ENCODE results near the gene SLC22A16.

The SLC22A16 gene, protein sequence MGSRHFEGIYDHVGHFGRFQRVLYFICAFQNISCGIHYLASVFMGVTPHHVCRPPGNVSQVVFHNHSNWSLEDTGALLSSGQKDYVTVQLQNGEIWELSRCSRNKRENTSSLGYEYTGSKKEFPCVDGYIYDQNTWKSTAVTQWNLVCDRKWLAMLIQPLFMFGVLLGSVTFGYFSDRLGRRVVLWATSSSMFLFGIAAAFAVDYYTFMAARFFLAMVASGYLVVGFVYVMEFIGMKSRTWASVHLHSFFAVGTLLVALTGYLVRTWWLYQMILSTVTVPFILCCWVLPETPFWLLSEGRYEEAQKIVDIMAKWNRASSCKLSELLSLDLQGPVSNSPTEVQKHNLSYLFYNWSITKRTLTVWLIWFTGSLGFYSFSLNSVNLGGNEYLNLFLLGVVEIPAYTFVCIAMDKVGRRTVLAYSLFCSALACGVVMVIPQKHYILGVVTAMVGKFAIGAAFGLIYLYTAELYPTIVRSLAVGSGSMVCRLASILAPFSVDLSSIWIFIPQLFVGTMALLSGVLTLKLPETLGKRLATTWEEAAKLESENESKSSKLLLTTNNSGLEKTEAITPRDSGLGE

DNA sequence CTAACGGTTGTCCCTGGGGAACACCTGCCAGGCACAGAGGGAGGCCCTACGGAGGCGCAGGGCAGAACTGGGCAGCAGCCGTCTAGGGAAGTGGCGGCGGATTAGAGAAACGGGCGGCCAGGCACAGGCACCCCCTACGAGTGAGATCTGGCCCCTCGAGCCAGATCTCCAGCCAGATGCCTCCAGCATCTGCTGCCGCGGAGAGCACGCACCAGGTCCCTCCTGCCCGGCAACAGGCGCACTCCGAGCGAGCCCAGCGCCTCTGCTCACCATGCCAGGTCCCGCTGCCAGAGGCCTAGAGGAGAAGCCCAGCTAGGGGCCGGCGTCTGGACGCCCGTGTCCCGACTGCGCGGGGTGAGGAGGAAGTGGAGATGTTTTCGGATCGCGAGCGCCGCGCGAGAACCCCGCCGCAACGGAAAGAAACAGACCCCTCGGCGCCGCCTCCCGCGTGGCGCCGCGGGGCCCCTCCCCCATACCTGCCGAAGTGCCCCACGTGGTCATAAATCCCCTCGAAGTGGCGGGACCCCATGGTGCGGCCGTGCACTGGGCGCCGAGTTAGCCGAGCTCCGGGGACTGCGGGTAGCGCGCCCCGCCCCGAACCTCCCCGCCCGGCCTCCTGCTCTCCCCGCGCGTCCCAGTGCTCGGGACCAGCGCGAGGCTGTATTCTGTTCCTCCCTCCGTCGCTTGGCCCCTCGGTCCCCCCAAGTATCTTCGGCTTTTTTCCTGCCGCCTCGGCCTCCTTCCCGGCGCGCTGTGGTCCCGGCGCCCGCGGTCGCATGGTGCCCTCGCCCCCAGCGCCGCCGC, at the start of gene SLC22A16:
SLC22A16 (minus strand) TSS at position 568 of the 804 bp plus-strand sequence; CDS start at position 529, 39 bp downstream.
- Histone ChIP-seq H3K36me3 (replicated peaks) (no peaks in the 10 kb centered on the region), H3K27me3 (replicated peaks) (peaks cover 13% of the 10 kb centered on the region), H3K4me3 (ENCODE audit: low read depth, low read length) (peak within 1 kb of the TSS; percentile 43), H3K27ac (no peak within 1 kb of the TSS)
- TF ChIP-seq, protein P1, sequence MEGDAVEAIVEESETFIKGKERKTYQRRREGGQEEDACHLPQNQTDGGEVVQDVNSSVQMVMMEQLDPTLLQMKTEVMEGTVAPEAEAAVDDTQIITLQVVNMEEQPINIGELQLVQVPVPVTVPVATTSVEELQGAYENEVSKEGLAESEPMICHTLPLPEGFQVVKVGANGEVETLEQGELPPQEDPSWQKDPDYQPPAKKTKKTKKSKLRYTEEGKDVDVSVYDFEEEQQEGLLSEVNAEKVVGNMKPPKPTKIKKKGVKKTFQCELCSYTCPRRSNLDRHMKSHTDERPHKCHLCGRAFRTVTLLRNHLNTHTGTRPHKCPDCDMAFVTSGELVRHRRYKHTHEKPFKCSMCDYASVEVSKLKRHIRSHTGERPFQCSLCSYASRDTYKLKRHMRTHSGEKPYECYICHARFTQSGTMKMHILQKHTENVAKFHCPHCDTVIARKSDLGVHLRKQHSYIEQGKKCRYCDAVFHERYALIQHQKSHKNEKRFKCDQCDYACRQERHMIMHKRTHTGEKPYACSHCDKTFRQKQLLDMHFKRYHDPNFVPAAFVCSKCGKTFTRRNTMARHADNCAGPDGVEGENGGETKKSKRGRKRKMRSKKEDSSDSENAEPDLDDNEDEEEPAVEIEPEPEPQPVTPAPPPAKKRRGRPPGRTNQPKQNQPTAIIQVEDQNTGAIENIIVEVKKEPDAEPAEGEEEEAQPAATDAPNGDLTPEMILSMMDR (IDR thresholded peaks at IDR 0.05; ENCODE audit: low read depth, low read length, missing control alignments) = no peak
- no peak for DNase-seq
- in situ Hi-C loops (cut with HindIII; ENCODE audit: low pct_ligation_motif_present, low sequenced_read_pairs) = no loop called here

DNA sequence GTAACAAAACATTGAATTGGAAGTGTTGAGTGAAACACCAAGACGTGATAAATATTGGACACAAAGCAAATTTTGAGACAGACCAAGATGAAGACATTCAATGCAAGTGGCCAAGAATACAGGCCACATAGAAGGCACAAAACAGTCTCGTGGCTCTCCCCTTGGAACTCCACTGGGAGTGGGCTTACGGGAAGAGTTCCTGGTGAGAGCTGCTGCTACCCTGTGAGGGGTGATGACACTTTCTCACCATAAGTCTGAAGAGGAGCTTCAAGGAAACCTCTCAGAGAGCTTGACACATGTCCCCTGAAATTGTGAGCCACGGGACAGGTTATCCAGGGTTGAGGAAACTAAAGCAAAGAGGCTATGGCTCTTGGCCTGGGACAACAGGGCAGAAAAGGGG, 48.6 kb upstream of the SLC22A16 start:
- TF ChIP-seq, protein P1 (IDR thresholded peaks at IDR 0.05; ENCODE audit: low read depth, low read length, missing control alignments) = no peak
- Histone ChIP-seq H3K27ac (no peak overlapping the region), H3K4me3 (ENCODE audit: low read depth, low read length) (no peak overlapping the region), H3K27me3 (replicated peaks) (no peaks in the 10 kb centered on the region), H3K36me3 (replicated peaks) (no peaks in the 10 kb centered on the region)
- no peak for DNase-seq
- in situ Hi-C loops (cut with HindIII; ENCODE audit: low pct_ligation_motif_present, low sequenced_read_pairs) = loop anchor here (25.0 kb wide), 1 partner anchor 437 kb away; the partner anchor contains the start of gene GTF3C6

DNA sequence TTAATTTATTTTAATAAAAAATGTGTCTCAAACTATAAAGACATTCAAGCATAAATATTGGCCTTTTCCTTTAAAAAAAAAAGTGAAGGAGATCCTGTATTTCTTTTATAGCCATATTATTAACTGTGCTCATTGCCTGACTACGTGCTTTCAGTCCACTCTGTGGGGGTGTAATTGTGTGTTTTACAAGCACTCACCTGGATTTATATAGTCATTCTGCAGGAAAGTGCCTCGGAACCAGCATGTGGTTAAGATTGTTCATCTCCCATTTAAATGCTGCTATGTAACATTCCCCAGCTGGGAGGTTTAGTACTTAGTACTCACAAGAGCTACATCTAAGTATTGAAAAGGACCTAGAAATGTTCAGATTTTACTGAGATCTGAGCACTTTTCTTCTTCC, 47.9 kb upstream of the SLC22A16 start:
- no peak for DNase-seq
- in situ Hi-C loops (cut with HindIII; ENCODE audit: low pct_ligation_motif_present, low sequenced_read_pairs) = no loop called here
- no peaks in the 10 kb centered on the region for H3K27me3 ChIP-seq (replicated peaks)
- no peaks in the 10 kb centered on the region for H3K36me3 ChIP-seq (replicated peaks)
- H3K27ac ChIP-seq = no peak overlapping the region
- no peak overlapping the region for H3K4me3 ChIP-seq (ENCODE audit: low read depth, low read length)
- TF ChIP-seq, protein P1 (IDR thresholded peaks at IDR 0.05; ENCODE audit: low read depth, low read length, missing control alignments) = no peak

DNA sequence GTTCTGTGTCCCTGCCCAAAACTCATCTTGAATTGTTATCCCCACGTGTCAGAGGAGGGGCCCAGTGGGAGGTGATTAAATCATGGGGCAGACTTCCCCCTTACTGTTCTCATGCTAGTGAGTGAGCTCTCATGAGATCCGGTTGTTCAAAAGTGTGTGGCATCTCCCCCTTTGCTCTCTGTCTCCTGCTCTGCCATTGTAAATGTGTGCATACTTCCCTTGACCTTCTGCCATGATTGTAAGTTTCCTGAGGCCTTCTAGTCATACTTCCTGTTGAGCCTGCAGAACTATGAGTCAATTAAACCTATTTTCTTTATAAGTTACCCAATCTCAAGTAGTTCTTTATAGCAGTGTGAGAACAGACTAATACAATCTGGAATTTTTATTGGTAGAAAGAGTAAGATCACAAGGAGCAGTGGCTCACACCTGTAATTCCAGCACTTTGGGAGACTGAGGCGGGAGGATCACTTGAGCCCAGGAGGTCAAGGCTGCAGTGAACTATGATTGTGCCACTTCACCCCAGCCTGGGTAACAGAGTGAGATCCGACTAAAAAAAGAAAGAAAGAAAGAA, 47.1 kb upstream of the SLC22A16 start:
- no peak for DNase-seq
- H3K27ac ChIP-seq = no peak overlapping the region

DNA sequence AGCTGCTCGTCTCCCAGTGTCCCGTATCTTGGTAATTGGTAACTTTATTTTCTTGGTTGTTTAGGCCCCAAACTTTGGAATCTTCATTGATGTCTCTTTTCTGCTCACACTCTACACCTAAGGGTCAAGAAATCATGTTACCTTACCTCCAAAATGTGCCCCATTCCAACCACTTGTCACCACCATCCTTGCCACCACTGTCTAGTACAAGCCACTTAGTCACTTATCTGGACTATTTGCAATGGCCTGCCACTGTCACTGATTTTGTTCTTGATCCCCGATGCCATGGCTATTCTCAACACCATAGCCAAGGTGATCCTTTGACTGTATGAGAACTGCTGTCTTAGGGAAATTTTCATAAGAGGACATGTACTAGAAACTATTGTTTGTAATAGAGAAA, 46.0 kb upstream of the SLC22A16 start:
- H3K36me3 ChIP-seq (replicated peaks) = no peaks in the 10 kb centered on the region
- H3K4me3 ChIP-seq (ENCODE audit: low read depth, low read length) = no peak overlapping the region
- no peak for DNase-seq
- in situ Hi-C loops (cut with HindIII; ENCODE audit: low pct_ligation_motif_present, low sequenced_read_pairs) = no loop called here
- H3K27me3 ChIP-seq (replicated peaks) = no peaks in the 10 kb centered on the region
- H3K27ac ChIP-seq = no peak overlapping the region
- TF ChIP-seq, protein P1 (IDR thresholded peaks at IDR 0.05; ENCODE audit: low read depth, low read length, missing control alignments) = no peak

More for the DNA sequence above, 47.1 kb upstream of the SLC22A16 start:
- H3K36me3 ChIP-seq (replicated peaks) = no peaks in the 10 kb centered on the region
- H3K27me3 ChIP-seq (replicated peaks) = no peaks in the 10 kb centered on the region
- H3K4me3 ChIP-seq (ENCODE audit: low read depth, low read length) = no peak overlapping the region
- in situ Hi-C loops (cut with HindIII; ENCODE audit: low pct_ligation_motif_present, low sequenced_read_pairs) = no loop called here
- TF ChIP-seq, protein P1 (IDR thresholded peaks at IDR 0.05; ENCODE audit: low read depth, low read length, missing control alignments) = no peak
